ENCODE measurements around the gene GCNT2.
"Not testable (repeated sequence)": the region's sequence is repeated elsewhere in the genome, so short reads cannot be mapped to it uniquely, and the experiment has no call there.

Gene GCNT2

DNA sequence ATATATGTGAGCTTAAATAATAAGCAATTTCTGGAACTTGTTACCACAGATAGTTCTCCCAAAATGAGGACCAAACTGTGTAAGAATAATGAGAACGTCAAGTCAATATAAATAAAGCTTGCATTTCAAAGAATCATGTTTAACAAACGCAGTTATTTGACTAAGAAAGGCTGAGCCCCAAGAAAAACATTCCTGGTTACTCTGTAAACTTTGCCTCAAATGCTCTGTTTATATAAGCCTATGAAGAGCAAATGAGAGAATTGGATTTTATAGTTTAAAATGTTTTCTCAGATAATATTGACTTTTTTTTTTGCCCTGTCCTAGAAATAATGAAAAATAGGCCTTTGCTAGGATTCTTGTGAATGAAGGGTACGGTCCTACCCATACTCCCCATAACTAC lies 91.9 kb downstream of the GCNT2 start:
- no peak for TF ChIP-seq ZNF274 (IDR thresholded peaks at IDR 0.05; ENCODE audit: low read depth, low read length)
- no peak overlapping the region for H3K4me3 ChIP-seq (ENCODE audit: low read length)

DNA sequence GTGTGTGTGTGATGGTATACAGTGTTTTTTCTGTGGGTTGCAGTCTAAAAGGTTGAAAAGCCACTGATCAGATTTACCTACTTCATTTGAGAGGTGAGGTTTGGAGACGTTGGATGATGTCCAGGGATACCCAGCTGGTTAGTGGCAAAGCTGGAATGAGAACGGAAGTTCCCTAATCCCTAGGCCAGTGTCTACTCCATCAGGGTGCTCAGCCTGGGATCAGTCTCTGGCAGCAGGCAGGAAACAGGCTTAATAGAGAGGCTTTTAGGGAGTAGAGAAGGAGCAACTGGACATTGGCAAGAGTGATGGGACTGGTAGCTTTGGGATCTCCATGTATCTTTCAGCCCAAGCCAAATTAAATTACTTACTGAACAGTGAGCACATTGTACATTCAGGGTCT lies 92.6 kb downstream of the GCNT2 start:
- no peak for TF ChIP-seq ZNF274 (IDR thresholded peaks at IDR 0.05; ENCODE audit: low read depth, low read length)
- no peak overlapping the region for H3K4me3 ChIP-seq (ENCODE audit: low read length)

DNA sequence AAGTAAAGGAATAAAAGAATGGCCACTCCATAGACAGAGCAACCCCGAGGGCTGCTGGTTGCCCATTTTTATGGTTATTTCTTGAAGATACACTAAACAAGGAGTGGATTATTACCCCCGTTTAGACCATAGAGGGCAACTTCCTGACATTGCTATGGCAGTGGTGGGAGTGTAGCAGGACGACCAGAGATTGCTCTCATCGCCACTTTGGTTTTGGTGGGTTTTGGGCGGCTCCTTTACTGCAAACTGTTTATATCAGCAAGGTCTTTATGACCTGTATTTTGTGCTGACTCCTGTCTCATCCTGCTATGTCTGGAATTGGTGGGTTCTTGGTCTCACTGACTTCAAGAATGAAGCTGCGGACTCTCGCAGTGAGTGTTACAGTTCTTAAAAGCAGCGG lies 94.5 kb downstream of the GCNT2 start:
- TF ChIP-seq ZNF274 (IDR thresholded peaks at IDR 0.05; ENCODE audit: low read depth, low read length), result no peak
- no peak overlapping the region for H3K4me3 ChIP-seq (ENCODE audit: low read length)

DNA sequence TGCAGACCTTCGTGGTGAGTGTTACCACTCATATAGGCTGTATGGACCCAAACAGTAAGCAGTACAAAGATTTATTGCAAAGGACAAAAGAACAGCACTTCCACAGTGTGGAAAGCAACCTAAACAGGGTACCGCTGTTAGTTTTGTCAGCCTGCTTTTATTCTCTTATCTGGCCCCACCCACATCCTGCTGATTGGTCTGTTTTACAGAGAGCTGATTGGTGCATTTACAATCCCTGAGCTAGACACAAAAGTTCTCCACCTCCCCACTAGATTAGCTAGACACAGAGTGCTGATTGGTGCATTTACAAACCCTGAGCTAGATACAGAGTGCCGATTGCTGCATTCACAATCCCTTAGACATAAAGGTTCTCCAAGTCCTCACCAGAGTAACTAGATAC lies 95.1 kb downstream of the GCNT2 start:
- H3K4me3 ChIP-seq (ENCODE audit: low read length), result not testable (repeated sequence)

DNA sequence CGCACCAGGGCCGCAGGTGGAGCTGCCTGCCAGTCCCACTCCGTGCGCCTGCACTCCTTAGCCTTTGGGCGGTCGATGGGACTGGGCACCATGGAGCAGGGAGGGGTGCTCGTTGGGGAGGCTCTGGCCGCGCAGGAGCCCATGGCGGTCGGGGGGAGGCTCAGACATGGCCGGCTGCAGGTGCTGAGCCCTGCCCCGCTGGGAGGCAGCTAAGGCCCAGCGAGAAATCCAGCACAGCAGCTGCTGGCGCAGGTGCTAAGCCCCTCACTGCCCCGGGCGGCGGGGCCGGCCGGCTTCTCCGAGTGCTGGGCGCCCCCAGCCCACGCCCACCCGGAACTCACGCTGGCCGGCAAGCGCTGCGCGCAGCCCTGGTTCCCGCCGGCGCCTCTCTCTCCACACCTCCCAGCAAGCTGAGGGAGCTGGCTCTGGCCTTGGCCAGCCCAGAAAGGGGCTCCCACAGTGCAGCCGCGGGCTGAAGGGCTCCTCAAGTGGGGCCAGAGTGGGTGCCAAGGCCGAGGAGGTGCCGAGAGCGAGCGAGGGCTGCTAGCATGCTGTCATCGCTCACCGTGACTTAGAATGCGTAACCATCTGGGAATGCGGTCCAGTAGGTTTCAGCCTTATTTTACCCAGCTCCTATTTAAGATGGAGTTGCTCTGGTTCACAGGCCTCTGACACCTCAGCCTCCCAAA lies 96.0 kb downstream of the GCNT2 start:
- TF ChIP-seq ZNF274 (IDR thresholded peaks at IDR 0.05; ENCODE audit: low read depth, low read length), result no peak

DNA sequence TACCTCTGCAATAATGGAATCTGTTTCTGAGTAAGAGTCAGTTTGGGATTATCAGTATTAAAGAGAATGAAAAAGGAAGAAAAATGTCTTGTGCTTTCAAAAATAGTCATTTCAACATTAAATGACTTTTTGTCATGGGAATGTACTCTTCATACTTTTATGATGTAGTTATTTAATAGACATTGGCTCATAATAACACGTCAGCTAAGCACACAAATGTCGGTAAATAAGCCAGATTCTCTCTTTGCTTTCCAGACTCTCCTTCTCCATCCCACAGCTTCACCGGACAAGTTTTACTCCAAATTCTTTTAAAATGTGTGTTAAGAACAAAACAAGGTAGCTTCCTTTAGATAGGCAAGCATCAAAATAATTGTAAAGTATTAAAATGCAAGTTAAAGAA lies 97.3 kb downstream of the GCNT2 start:
- no peak for TF ChIP-seq ZNF274 (IDR thresholded peaks at IDR 0.05; ENCODE audit: low read depth, low read length)
- H3K4me3 ChIP-seq (ENCODE audit: low read length), result no peak overlapping the region

More for the DNA sequence above, 96.0 kb downstream of the GCNT2 start:
- H3K4me3 ChIP-seq (ENCODE audit: low read length), result no peak overlapping the region

DNA sequence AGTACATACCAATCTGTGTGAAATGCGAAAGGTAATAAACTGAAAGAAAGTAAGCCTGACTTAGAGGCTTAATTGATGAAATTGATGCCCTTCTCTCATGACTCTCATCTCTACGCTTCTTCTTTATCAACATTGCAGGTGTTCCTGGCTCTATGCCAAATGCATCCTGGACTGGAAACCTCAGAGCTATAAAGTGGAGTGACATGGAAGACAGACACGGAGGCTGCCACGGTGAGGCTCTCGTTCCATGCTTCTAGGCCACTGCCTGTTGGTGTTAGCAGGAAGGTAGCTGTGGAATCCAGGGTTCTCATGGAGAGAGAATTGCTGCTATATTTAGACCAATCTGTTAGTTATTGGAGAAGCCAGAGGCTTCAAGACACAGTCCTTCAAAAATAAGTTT lies 100.1 kb downstream of the GCNT2 start:
- H3K4me3 ChIP-seq (ENCODE audit: low read length), result no peak overlapping the region
- no peak for TF ChIP-seq ZNF274 (IDR thresholded peaks at IDR 0.05; ENCODE audit: low read depth, low read length)

DNA sequence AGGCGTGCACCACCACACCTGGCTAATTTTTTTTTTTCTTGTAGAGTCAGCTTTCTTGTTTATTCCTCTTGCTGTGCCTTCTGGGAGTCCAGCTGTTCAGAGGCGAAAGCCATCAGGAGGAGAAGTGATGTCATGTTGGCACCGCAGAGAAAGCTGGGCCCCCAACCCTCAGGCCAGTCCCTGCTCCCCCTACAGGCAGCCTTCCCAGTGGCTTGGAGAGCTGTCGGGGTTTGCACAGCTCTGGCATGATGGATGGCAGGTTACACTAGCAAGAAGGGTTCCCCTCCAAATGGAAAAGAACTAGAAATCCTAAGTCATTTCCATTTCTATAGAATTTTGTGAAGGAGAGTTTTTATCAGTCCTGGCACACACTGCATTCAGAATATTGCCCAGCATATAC lies 100.7 kb downstream of the GCNT2 start:
- H3K4me3 ChIP-seq (ENCODE audit: low read length), result no peak overlapping the region
- no peak for TF ChIP-seq ZNF274 (IDR thresholded peaks at IDR 0.05; ENCODE audit: low read depth, low read length)

DNA sequence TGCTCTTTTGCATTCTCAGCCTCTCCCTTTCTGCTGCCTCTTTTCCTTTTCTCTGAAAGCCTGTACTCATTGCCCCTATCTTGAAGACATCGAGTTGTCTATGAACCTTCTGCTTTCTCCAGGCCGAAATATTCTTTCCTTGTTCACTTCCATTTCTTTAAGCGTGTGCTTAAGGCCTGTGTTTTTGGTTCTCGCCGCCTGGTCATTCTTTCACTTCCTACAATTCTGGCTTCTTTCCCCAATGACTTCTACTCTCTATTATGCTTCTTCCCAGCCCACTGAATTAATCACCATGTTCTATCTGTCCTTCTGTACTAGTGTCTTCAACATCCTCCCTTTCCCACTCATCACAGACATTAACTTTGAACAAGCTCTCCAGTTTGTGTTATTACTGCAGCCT lies 103.7 kb downstream of the GCNT2 start:
- no peak for TF ChIP-seq ZNF274 (IDR thresholded peaks at IDR 0.05; ENCODE audit: low read depth, low read length)
- H3K4me3 ChIP-seq (ENCODE audit: low read length), result no peak overlapping the region

DNA sequence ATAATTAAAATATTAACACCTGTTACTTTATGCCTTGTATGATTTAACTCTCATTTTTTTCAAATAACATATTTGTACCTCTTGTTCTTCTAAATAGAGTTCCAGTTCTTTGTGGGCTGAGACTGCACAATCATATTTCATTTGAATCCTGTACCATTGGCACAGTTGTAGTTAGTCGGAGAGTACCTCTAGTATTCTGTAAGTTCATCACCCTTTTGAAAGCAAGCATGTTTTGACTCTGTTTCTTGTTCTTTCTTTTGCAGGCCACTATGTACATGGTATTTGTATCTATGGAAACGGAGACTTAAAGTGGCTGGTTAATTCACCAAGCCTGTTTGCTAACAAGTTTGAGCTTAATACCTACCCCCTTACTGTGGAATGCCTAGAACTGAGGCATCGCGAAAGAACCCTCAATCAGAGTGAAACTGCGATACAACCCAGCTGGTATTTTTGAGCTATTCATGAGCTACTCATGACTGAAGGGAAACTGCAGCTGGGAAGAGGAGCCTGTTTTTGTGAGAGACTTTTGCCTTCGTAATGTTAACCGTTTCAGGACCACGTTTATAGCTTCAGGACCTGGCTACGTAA lies 105.1 kb downstream of the GCNT2 start:
- no peak overlapping the region for H3K4me3 ChIP-seq (ENCODE audit: low read length)
- TF ChIP-seq ZNF274 (IDR thresholded peaks at IDR 0.05; ENCODE audit: low read depth, low read length), result no peak

DNA sequence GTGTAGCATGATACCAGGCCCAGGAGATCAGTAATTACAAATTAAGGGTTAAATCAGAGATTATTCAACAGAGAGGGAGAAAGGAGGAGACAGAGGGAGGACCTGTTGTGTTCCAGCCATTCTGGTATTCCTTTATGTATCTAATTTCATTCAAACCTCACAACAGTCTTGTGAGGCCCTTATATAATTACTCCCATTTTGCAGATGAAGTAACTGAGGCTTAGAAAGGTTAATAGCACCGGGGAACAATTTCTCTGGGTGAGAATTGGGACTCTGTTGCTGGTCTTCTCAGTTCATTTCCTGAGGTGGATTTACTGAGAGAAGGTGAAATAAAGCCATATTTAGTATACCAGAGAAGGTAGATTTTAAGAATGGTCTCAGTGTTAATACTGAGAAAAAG lies 106.6 kb downstream of the GCNT2 start:
- TF ChIP-seq ZNF274 (IDR thresholded peaks at IDR 0.05; ENCODE audit: low read depth, low read length), result no peak

DNA sequence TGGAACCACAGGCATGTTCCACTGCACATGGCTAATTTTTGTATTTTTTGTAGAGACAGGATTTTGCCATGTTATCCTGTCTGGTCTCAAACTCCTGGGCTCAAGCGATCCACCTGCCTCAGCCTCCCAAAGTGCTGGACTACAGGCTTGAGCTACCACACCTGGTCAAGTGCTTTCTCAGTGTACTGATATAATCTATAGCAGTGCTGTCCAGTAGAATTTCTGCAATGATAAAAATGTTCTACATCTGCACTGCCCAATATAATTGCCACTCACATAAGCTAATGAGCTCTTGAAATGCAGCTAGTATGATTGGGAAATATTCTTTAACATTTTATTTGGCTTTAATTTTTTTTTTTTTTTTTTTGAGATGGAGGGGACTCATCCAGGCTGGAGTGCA lies 109.0 kb downstream of the GCNT2 start:
- TF ChIP-seq ZNF274 (IDR thresholded peaks at IDR 0.05; ENCODE audit: low read depth, low read length), result no peak
- no peak overlapping the region for H3K4me3 ChIP-seq (ENCODE audit: low read length)

More for the DNA sequence above, 106.6 kb downstream of the GCNT2 start:
- no peak overlapping the region for H3K4me3 ChIP-seq (ENCODE audit: low read length)

DNA sequence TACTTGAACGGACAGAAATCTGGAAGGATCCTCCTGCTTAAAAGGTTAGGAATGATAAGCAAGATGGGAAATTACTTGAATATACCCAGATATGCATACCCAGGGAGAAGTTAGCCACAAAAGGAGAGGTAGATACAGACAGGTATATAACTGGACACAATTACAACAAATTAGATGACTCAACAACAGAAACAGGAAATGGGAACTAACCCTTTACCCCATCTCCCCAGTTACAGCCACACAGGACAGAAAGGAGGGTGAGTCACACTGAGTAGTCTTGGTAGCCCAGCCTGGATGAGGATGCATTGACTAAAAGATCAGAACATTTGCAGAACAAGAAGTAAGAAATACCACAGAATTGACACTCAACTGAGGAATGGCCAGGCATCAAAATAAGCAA lies 112.1 kb downstream of the GCNT2 start:
- H3K4me3 ChIP-seq (ENCODE audit: low read length), result no peak overlapping the region
- no peak for TF ChIP-seq ZNF274 (IDR thresholded peaks at IDR 0.05; ENCODE audit: low read depth, low read length)

DNA sequence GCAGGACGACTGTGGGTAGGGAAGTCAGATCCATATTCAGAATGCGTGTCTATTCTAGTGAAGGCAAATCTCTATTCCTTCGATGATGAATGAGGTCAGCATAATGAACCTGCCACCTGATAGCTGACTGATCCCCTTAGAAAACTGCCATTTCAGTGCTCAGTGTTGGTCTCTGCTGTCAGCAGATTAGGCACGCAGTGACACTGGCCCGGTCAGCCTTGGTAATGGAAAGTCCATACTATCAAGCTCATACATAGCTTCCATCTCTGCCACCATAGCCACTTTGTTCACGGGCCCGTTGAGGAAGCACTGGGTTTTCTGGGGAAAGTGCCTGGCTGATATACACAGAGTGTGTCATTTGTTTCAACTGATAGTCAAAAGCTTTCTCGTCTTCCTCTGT lies 119.3 kb downstream of the GCNT2 start:
- no peak for TF ChIP-seq ZNF274 (IDR thresholded peaks at IDR 0.05; ENCODE audit: low read depth, low read length)
- no peak overlapping the region for H3K4me3 ChIP-seq (ENCODE audit: low read length)

DNA sequence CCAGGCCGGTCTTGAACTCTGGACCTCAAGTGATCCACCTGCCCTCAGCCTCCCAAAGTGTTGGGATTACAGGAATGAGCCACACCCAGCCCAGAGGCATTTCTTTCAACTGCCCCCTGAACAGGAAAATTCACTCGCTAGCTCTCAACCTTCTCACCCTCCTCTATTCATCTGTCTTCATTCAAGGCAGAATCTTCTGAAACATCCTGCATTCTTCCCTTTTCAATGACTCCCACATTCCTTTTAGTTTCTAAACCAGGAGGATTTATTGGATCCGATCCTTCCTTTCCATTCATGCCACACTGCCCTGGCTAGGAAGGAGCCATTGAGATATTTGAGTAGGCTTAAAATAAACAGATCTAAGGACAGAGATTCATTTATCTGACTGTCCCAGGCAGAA lies 120.4 kb downstream of the GCNT2 start:
- no peak for TF ChIP-seq ZNF274 (IDR thresholded peaks at IDR 0.05; ENCODE audit: low read depth, low read length)
- no peak overlapping the region for H3K4me3 ChIP-seq (ENCODE audit: low read length)

DNA sequence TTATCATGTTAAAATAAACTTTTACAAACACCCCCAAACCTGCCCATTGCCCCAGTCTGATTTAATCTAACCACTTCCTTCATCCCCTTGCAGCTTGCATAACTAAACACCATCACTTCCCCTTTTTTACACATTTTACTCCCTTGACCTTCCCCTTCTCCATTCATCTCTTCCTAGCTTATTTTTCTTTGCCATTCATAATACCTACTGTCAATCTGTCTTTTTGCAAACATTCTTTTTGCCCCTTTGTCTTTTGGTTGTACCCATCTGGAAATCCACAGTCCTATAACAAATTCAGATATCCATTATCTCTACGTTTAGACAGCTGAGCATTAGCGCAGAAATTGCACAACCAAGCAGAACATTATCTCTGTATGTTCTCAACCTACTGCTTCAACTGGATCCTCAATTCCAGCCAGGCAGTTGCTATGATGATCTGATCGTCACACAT lies 122.1 kb downstream of the GCNT2 start:
- TF ChIP-seq ZNF274 (IDR thresholded peaks at IDR 0.05; ENCODE audit: low read depth, low read length), result no peak
- H3K4me3 ChIP-seq (ENCODE audit: low read length), result no peak overlapping the region

All from GM08714 (cell line).